GM12878 (cell line): ENCODE measurements around the gene ZNF79. TPM values are rescaled to one million over a fixed set of nuclear protein-coding genes. Genes with fewer than 3 reads are reported as not detected.

ENCODE experiments used
- ASH2L ChIP-seq: fragments of 300-600, 200-600 bp; sonication (generic); IDR thresholded peaks from 2 replicates; pipeline ENCODE4 v1.6.1; 2017; ENCODE audit warnings: low read depth, mild to moderate bottlenecking, borderline replicate concordance
- DPF2 ChIP-seq: fragments of 450-650 bp; IDR thresholded peaks from 2 replicates; pipeline ENCODE4 v1.6.1; 2017; ENCODE audit warnings: mild to moderate bottlenecking
- E2F8 ChIP-seq: fragments of 450-650 bp; IDR thresholded peaks from 2 replicates; pipeline ENCODE4 v1.6.1; 2018; ENCODE audit warnings: mild to moderate bottlenecking, low read depth, moderate library complexity; ENCODE audit not compliant: partially characterized antibody
- LARP7 ChIP-seq: fragments of 450-650 bp; IDR thresholded peaks from 2 replicates; pipeline ENCODE4 v1.6.1; 2017; ENCODE audit warnings: mild to moderate bottlenecking
- PAX8 ChIP-seq: fragments of 450-650 bp; IDR thresholded peaks from 2 replicates; pipeline ENCODE4 v1.6.1; 2017; ENCODE audit warnings: mild to moderate bottlenecking, moderate library complexity
- PKNOX1 ChIP-seq: fragments of 450-650 bp; IDR thresholded peaks from 2 replicates; pipeline ENCODE4 v1.6.1; 2016; ENCODE audit warnings: mild to moderate bottlenecking
- POU2F2 ChIP-seq: IDR thresholded peaks from 3 replicates; pipeline ENCODE4 v1.6.1; 2011; ENCODE audit warnings: low read depth, mild to moderate bottlenecking, low read length, borderline replicate concordance
- ZBTB4 ChIP-seq: fragments of 450-650 bp; formaldehyde crosslinking; IDR thresholded peaks from 2 replicates; pipeline ENCODE4 v1.4.0; 2022; ENCODE audit warnings: mild to moderate bottlenecking, moderate library complexity
- polyA plus RNA-seq, 11 experiments: library from polyadenylated mRNA; depleted of rRNA in 4 of 11; unstranded in 6 of 11; stranded (reverse) in 5 of 11; fragments of >200 nt; fragmentation: Nextera tagmentation in 4 of 11; fragmentation: Illumina TruSeq in 1 of 11; extraction: Ambion mirVana in 4 of 11; extraction: Trizol in 1 of 11; gene quantifications; 1 replicate in 1 of 11; 2 replicates in 10 of 11; pipeline versions ENCODE4 v1.2.1 to v1.2.3, GENCODE V29; 2011 to 2016; ENCODE audit warnings: inconsistent platforms in 2 of 11, missing spikeins in 2 of 11, low read depth in 1 of 11
- total RNA-seq, 4 experiments: library from RNA; depleted of rRNA in 3 of 4; stranded (reverse); fragments of >200 nt in 3 of 4; fragmentation: Illumina TruSeq in 1 of 4; extraction: Trizol in 1 of 4; gene quantifications; 2 replicates each; pipeline versions ENCODE4 v1.2.1 to v1.2.3, GENCODE V29; 2013 to 2021

The ZNF79 gene
- total and polyA plus RNA-seq, 10 of the 15 experiments (the other 5 are each of a cell fraction or from before 2014, with no cell fraction given) = 1.8 to 14.1 (median 11.7) TPM

- TF ChIP-seq E2F8 (peak; percentile 74), LARP7 (0 out of 2 replicates have a peak, but pooled peaks have one; percentile 26), ZBTB4 (CRISPR knock-in tag) (no peak), PKNOX1 (peak; percentile 89), POU2F2 (peak; percentile 86; the same call in 2 of the 3 replicates), ASH2L (no peak), DPF2 (peak; percentile 81), PAX8 (no peak)
Observed at GRCh38 chr9:127388037-127388855, 35.9 kb upstream of the ZNF79 start (continued).
